Liver (tissue), 3 donors: ENCODE data around the gene CRADD.

Experiments used
- FOXA1 ChIP-seq: IDR thresholded peaks from 2 replicates; pipeline ENCODE4 v1.6.1; 2016; ENCODE audit warnings: antibody characterized with exemption
- HNF4G ChIP-seq: IDR thresholded peaks from 2 replicates; pipeline ENCODE4 v1.6.1; 2016; ENCODE audit warnings: antibody characterized with exemption
- TF ChIP-seq, protein P1 (sequence below): fragments of 150-350 bp; IDR thresholded peaks from 2 replicates; pipeline ENCODE4 v1.5.1; 2017; ENCODE audit warnings: improper control_type of control experiment, low read depth, low read length; ENCODE audit not compliant: missing input control
- donor health status: healthy.
- donor health status: healthy.

DNA sequence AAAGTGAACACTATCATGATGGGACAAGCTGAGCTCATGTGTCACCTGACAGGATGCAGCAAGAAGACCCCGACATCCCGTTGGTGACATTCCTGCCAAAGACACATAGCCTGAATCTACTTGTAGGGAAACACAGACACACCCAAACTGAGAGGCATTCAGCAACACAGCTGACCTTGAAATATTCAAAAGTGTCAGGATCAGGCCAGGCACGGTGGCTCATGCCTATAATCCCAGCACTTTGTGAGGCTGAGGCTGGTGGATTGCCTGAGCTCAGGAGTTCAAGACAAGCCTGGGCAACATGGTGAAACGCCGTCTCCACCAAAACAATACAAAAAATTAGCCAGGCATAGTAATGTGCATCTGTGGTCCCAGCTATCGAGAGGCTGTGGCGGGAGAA is 239.2 kb downstream of the CRADD start:
- TF ChIP-seq HNF4G (no peak), FOXA1 (no peak)
- TF ChIP-seq, protein P1, sequence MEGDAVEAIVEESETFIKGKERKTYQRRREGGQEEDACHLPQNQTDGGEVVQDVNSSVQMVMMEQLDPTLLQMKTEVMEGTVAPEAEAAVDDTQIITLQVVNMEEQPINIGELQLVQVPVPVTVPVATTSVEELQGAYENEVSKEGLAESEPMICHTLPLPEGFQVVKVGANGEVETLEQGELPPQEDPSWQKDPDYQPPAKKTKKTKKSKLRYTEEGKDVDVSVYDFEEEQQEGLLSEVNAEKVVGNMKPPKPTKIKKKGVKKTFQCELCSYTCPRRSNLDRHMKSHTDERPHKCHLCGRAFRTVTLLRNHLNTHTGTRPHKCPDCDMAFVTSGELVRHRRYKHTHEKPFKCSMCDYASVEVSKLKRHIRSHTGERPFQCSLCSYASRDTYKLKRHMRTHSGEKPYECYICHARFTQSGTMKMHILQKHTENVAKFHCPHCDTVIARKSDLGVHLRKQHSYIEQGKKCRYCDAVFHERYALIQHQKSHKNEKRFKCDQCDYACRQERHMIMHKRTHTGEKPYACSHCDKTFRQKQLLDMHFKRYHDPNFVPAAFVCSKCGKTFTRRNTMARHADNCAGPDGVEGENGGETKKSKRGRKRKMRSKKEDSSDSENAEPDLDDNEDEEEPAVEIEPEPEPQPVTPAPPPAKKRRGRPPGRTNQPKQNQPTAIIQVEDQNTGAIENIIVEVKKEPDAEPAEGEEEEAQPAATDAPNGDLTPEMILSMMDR: no peak
